Measurements from ENCODE around the gene LRRC51.

Gene LRRC51

GRCh38 chr11:72084076-72084475 is 3.4 kb downstream of the LRRC51 start:
- Histone ChIP-seq H2AFZ (ENCODE audit: low read depth, low read length, severe bottlenecking) (no peak overlapping the region), H3K27me3 (ENCODE audit: low read length) (no peaks in the 10 kb centered on the region), H4K20me1 (ENCODE audit: low read depth, low read length) (no peaks in the 10 kb centered on the region), H3K36me3 (ENCODE audit: low read length) (no peaks in the 10 kb centered on the region), H3K9me2 (replicated peaks; ENCODE audit: insufficient read depth, low read length) (no peaks in the 10 kb centered on the region), H3K9me3 (ENCODE audit: insufficient read depth, low read length) (no peaks in the 10 kb centered on the region), H3F3A (ENCODE audit: insufficient read depth) (peaks cover 13% of the 10 kb centered on the region; the same call in 1 of the 2 replicates), H3K9ac (ENCODE audit: low read length) (no peak overlapping the region), H3K79me2 (ENCODE audit: insufficient read depth, low read length) (peaks cover 11% of the 10 kb centered on the region), H3K4me3 (ENCODE audit: insufficient read depth, low read length, poor library complexity, severe bottlenecking) (no peak overlapping the region), H3K4me2 (ENCODE audit: low read depth, low read length, poor library complexity, severe bottlenecking) (no peak overlapping the region), H3K27ac (ENCODE audit: low read depth, low read length) (no peak overlapping the region)
- TF ChIP-seq CTCF (IDR thresholded peaks at IDR 0.05; ENCODE audit: insufficient read depth, low read length, poor library complexity, severe bottlenecking) (no peak), EZH2phosphoT487 (conservative IDR thresholded peaks at IDR 0.05; ENCODE audit: low read length) (no peak)

- H3K27me3 ChIP-seq (ENCODE audit: low read length) = no peaks in the 10 kb centered on the region
- no peak overlapping the region for H3K4me3 ChIP-seq (ENCODE audit: insufficient read depth, low read length, poor library complexity, severe bottlenecking)
- no peaks in the 10 kb centered on the region for H3K9me2 ChIP-seq (replicated peaks; ENCODE audit: insufficient read depth, low read length)
- H3K79me2 ChIP-seq (ENCODE audit: insufficient read depth, low read length) = peaks cover 2% of the 10 kb centered on the region
- peaks cover 13% of the 10 kb centered on the region; the same call in 1 of the 2 replicates for H3F3A ChIP-seq (ENCODE audit: insufficient read depth)
- no peak for TF ChIP-seq CTCF (IDR thresholded peaks at IDR 0.05; ENCODE audit: insufficient read depth, low read length, poor library complexity, severe bottlenecking)
- TF ChIP-seq EZH2phosphoT487 (conservative IDR thresholded peaks at IDR 0.05; ENCODE audit: low read length) = no peak
- no peaks in the 10 kb centered on the region for H3K9me3 ChIP-seq (ENCODE audit: insufficient read depth, low read length)
- H3K9ac ChIP-seq (ENCODE audit: low read length) = no peak overlapping the region
- H4K20me1 ChIP-seq (ENCODE audit: low read depth, low read length) = no peaks in the 10 kb centered on the region
- H3K36me3 ChIP-seq (ENCODE audit: low read length) = no peaks in the 10 kb centered on the region
- no peak overlapping the region for H3K4me2 ChIP-seq (ENCODE audit: low read depth, low read length, poor library complexity, severe bottlenecking)
- H2AFZ ChIP-seq (ENCODE audit: low read depth, low read length, severe bottlenecking) = no peak overlapping the region
- no peak overlapping the region for H3K27ac ChIP-seq (ENCODE audit: low read depth, low read length)
These were observed 4.3 kb downstream of the LRRC51 start for GRCh38 chr11:72084965-72085364.

- H3K9me2 ChIP-seq (replicated peaks; ENCODE audit: insufficient read depth, low read length) = no peaks in the 10 kb centered on the region
- no peak overlapping the region for H3K9ac ChIP-seq (ENCODE audit: low read length)
- H3K4me3 ChIP-seq (ENCODE audit: insufficient read depth, low read length, poor library complexity, severe bottlenecking) = no peak overlapping the region
- H3K4me2 ChIP-seq (ENCODE audit: low read depth, low read length, poor library complexity, severe bottlenecking) = no peak overlapping the region
- no peak overlapping the region for H2AFZ ChIP-seq (ENCODE audit: low read depth, low read length, severe bottlenecking)
- H3K27me3 ChIP-seq (ENCODE audit: low read length) = no peaks in the 10 kb centered on the region
- no peaks in the 10 kb centered on the region for H3K9me3 ChIP-seq (ENCODE audit: insufficient read depth, low read length)
- TF ChIP-seq CTCF (IDR thresholded peaks at IDR 0.05; ENCODE audit: insufficient read depth, low read length, poor library complexity, severe bottlenecking) (no peak), EZH2phosphoT487 (conservative IDR thresholded peaks at IDR 0.05; ENCODE audit: low read length) (no peak)
- peaks cover 13% of the 10 kb centered on the region; the same call in 1 of the 2 replicates for H3F3A ChIP-seq (ENCODE audit: insufficient read depth)
- no peaks in the 10 kb centered on the region for H3K36me3 ChIP-seq (ENCODE audit: low read length)
- H4K20me1 ChIP-seq (ENCODE audit: low read depth, low read length) = no peaks in the 10 kb centered on the region
- no peaks in the 10 kb centered on the region for H3K79me2 ChIP-seq (ENCODE audit: insufficient read depth, low read length)
- H3K27ac ChIP-seq (ENCODE audit: low read depth, low read length) = no peak overlapping the region
These were observed 5.1 kb downstream of the LRRC51 start for GRCh38 chr11:72085621-72086351.

Measured in SU-DHL-6 (cell line).